ENCODE measurements around the gene AP3S2. TPM values are rescaled to one million over a fixed set of nuclear protein-coding genes. Genes with fewer than 3 reads are reported as not detected.

AP3S2 gene
- total RNA-seq, 1 experiment from 2014 or later, result 35.7 TPM

GRCh38 chr15:89874926-89875564 lies 18.7 kb downstream of the AP3S2 start:
- TF ChIP-seq ZNF263 (CRISPR knock-in tag; IDR thresholded peaks at IDR 0.05; ENCODE audit: low read depth) (no peak), ATF6 (CRISPR knock-in tag; IDR thresholded peaks at IDR 0.05) (no peak), ATF3 (CRISPR knock-in tag; conservative IDR thresholded peaks at IDR 0.05) (no peak), MAX (CRISPR knock-in tag; IDR thresholded peaks at IDR 0.05) (peak; percentile 17; the same call in 1 of the 2 replicates), ARID4B (CRISPR knock-in tag; IDR thresholded peaks at IDR 0.05; ENCODE audit: borderline replicate concordance) (no peak), FOXK1 (CRISPR knock-in tag; IDR thresholded peaks at IDR 0.05) (no peak), E2F1 (CRISPR knock-in tag; IDR thresholded peaks at IDR 0.05) (no peak), ZSCAN18 (CRISPR knock-in tag; IDR thresholded peaks at IDR 0.05) (no peak), USF2 (CRISPR knock-in tag; IDR thresholded peaks at IDR 0.05) (0 out of 2 replicates have a peak, but pooled peaks have one; percentile 7), USF1 (CRISPR knock-in tag; IDR thresholded peaks at IDR 0.05) (no peak), CTCF (IDR thresholded peaks at IDR 0.05) (peak; percentile 82), NFYB (CRISPR knock-in tag; conservative IDR thresholded peaks at IDR 0.05; ENCODE audit: low read depth) (no peak)
- H3K4me1 Mint-ChIP-seq, result no peaks in the 10 kb centered on the region
- peaks cover 2% of the 10 kb centered on the region for H3K9me3 Mint-ChIP-seq
- H3K27ac Mint-ChIP-seq, result peak overlapping the region; percentile 17
- DNase-seq (ENCODE audit: low spot score) (peak; percentile 85), ATAC-seq (peak; percentile 96)
- CTCF ChIA-PET, result interaction anchor here (0.6 to 7.7 kb wide), 71 partner anchors 8 to 418 kb away, joined by 3 to 214 read pairs (median 5); partner anchors contain the start of genes ANPEP, AP3S2, ARPIN and MESP1
- H3K27me3 Mint-ChIP-seq (ENCODE audit: low read depth), result no peaks in the 10 kb centered on the region
- POLR2A ChIA-PET, result interaction anchor here (0.6 to 1.2 kb wide), 2 partner anchors 114 to 1028 kb away, joined by 3 to 5 read pairs; partner anchors contain the start of gene MAN2A2
- H3K36me3 Mint-ChIP-seq, result peaks cover 24% of the 10 kb centered on the region
- H3K4me3 Mint-ChIP-seq, result no peak overlapping the region
